Measurements from ENCODE around the gene CECR2. TPM values are rescaled to one million over a fixed set of nuclear protein-coding genes. Genes with fewer than 3 reads are reported as not detected.

The CECR2 gene
- total RNA-seq, 1 donor from 2014 or later = 67.8 TPM

DNA sequence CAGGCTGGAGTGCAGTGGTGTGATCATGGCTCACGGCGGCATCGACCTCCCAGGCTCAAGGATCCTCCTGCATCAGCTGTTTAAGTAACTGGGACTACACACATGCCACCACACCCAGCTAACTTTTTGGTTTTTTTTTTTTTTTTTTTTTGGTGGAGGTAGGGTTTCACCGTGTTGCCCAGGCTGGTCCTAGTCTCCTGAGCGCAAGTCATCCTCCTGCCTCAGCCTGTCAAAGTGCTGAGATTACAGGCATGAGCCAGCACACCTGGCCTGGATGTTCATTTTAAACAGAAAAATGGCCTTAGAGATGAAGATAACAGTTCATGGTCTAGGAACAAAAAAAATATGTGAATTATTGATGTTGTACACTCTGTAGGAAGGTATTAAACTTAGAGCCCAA is 180.4 kb downstream of the CECR2 start:
- H3K4me3 Mint-ChIP-seq = no peak overlapping the region
- no peak for DNase-seq (ENCODE audit: low spot score)
- peaks cover 7% of the 10 kb centered on the region for H4K20me1 ChIP-seq (ENCODE audit: low read depth)
- H3K27ac Mint-ChIP-seq = no peak overlapping the region
- no peaks in the 10 kb centered on the region for H3K9me3 Mint-ChIP-seq
- H2AFZ ChIP-seq (replicated peaks) = no peak overlapping the region
- H3K4me1 ChIP-seq = no peaks in the 10 kb centered on the region
- peaks cover 8% of the 10 kb centered on the region for H3F3A ChIP-seq (ENCODE audit: low read depth)
- H3K4me1 Mint-ChIP-seq = no peaks in the 10 kb centered on the region
- TF ChIP-seq EZH2phosphoT487 (IDR thresholded peaks at IDR 0.05) (no peak), EZH2 (IDR thresholded peaks at IDR 0.05) (no peak)
- TF ChIP-seq, protein P1, sequence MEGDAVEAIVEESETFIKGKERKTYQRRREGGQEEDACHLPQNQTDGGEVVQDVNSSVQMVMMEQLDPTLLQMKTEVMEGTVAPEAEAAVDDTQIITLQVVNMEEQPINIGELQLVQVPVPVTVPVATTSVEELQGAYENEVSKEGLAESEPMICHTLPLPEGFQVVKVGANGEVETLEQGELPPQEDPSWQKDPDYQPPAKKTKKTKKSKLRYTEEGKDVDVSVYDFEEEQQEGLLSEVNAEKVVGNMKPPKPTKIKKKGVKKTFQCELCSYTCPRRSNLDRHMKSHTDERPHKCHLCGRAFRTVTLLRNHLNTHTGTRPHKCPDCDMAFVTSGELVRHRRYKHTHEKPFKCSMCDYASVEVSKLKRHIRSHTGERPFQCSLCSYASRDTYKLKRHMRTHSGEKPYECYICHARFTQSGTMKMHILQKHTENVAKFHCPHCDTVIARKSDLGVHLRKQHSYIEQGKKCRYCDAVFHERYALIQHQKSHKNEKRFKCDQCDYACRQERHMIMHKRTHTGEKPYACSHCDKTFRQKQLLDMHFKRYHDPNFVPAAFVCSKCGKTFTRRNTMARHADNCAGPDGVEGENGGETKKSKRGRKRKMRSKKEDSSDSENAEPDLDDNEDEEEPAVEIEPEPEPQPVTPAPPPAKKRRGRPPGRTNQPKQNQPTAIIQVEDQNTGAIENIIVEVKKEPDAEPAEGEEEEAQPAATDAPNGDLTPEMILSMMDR (IDR thresholded peaks at IDR 0.05) = no peak
- H3K27me3 ChIP-seq = no peaks in the 10 kb centered on the region
- H3K9ac ChIP-seq = no peak overlapping the region
- H3K27me3 Mint-ChIP-seq (ENCODE audit: insufficient read depth, low read depth) = peaks cover 5% of the 10 kb centered on the region
- H3K9me3 ChIP-seq (ENCODE audit: low read depth) = no peaks in the 10 kb centered on the region
- H3K27ac ChIP-seq = no peak overlapping the region
- H3K4me2 ChIP-seq = no peak overlapping the region
- H3K79me2 ChIP-seq (ENCODE audit: low read depth) = peaks cover 3% of the 10 kb centered on the region
- peaks cover 41% of the 10 kb centered on the region for H3K36me3 Mint-ChIP-seq
- H3K4me3 ChIP-seq = no peak overlapping the region
- H3K36me3 ChIP-seq = peaks cover 26% of the 10 kb centered on the region

DNA sequence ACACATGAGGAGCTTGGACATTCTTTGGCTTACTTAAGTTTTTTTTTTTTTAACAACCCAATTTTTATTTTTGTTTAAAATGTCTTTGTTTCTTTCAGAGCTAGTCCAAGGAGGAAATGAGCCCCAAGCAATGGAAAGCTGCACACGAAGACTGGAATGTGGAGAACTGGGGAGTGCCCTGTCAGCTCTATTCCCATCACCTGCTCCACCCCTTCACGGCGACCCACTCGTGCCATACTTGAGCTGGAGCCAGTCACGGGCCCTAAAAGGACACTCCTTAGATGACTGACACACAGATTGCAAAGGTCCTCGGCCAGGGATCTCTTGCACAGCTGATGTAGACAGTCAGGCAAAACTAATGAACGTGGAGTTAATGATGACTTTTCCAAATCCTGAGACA is 183.5 kb downstream of the CECR2 start:
- H3K4me1 ChIP-seq = no peaks in the 10 kb centered on the region
- Mint-ChIP-seq H3K4me3 (no peak overlapping the region), H3K27me3 (ENCODE audit: insufficient read depth, low read depth) (no peaks in the 10 kb centered on the region), H3K9me3 (no peaks in the 10 kb centered on the region), H3K36me3 (peaks cover 41% of the 10 kb centered on the region), H3K4me1 (no peaks in the 10 kb centered on the region), H3K27ac (no peak overlapping the region)
- H3K27me3 ChIP-seq = no peaks in the 10 kb centered on the region
- no peaks in the 10 kb centered on the region for H3K79me2 ChIP-seq (ENCODE audit: low read depth)
- H3K4me3 ChIP-seq = no peak overlapping the region
- no peak for DNase-seq (ENCODE audit: low spot score)
- H2AFZ ChIP-seq (replicated peaks) = no peak overlapping the region
- H3K4me2 ChIP-seq = no peak overlapping the region
- H3K9ac ChIP-seq = no peak overlapping the region
- no peaks in the 10 kb centered on the region for H3K9me3 ChIP-seq (ENCODE audit: low read depth)
- H4K20me1 ChIP-seq (ENCODE audit: low read depth) = peaks cover 7% of the 10 kb centered on the region
- no peak overlapping the region for H3K27ac ChIP-seq
- H3K36me3 ChIP-seq = peaks cover 23% of the 10 kb centered on the region
- peaks cover 12% of the 10 kb centered on the region for H3F3A ChIP-seq (ENCODE audit: low read depth)
- TF ChIP-seq EZH2 (IDR thresholded peaks at IDR 0.05) (no peak), EZH2phosphoT487 (IDR thresholded peaks at IDR 0.05) (no peak)
- TF ChIP-seq, protein P1 (IDR thresholded peaks at IDR 0.05) = no peak

DNA sequence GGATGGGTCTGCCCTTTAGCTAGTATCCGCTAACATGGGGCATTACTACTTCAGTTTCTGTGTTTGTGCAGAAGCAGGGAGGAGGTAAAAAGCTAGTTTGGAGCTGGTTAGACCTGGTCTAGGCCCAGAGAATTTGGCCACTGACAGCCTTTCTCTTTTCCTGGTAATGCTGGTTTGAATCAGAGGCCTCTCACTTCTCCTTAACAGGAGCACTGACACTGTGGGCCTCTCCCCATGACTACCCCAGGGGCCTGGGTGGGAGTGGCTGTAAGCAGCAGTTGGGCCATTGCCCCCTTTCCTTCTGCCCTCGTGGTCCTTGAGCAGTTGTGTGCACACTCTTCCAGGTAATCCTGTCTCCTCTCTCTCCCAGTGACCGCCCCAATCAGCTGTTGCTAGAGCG is 185.6 kb downstream of the CECR2 start:
- H3K9me3 Mint-ChIP-seq = peaks cover 8% of the 10 kb centered on the region
- H3K36me3 Mint-ChIP-seq = peaks cover 45% of the 10 kb centered on the region
- Histone ChIP-seq H3K36me3 (peaks cover 26% of the 10 kb centered on the region), H3K79me2 (ENCODE audit: low read depth) (no peaks in the 10 kb centered on the region), H3F3A (ENCODE audit: low read depth) (peaks cover 15% of the 10 kb centered on the region), H2AFZ (replicated peaks) (no peak overlapping the region), H3K27ac (no peak overlapping the region), H3K4me1 (no peaks in the 10 kb centered on the region), H3K27me3 (no peaks in the 10 kb centered on the region), H3K4me2 (no peak overlapping the region), H3K9me3 (ENCODE audit: low read depth) (no peaks in the 10 kb centered on the region), H3K4me3 (no peak overlapping the region), H3K9ac (no peak overlapping the region), H4K20me1 (ENCODE audit: low read depth) (peaks cover 7% of the 10 kb centered on the region)
- peaks cover 2% of the 10 kb centered on the region for H3K27me3 Mint-ChIP-seq (ENCODE audit: insufficient read depth, low read depth)
- no peak for DNase-seq (ENCODE audit: low spot score)
- H3K4me1 Mint-ChIP-seq = no peaks in the 10 kb centered on the region
- H3K27ac Mint-ChIP-seq = no peak overlapping the region
- TF ChIP-seq, protein P1 (IDR thresholded peaks at IDR 0.05) = no peak
- TF ChIP-seq EZH2 (IDR thresholded peaks at IDR 0.05) = no peak
- no peak for TF ChIP-seq EZH2phosphoT487 (IDR thresholded peaks at IDR 0.05)
- H3K4me3 Mint-ChIP-seq = no peak overlapping the region

All from neural progenitor cell (in vitro differentiated cells).